Measurements from ENCODE around the gene FGD2. TPM values are rescaled to one million over a fixed set of nuclear protein-coding genes. Genes with fewer than 3 reads are reported as not detected.

Gene FGD2
- total and polyA plus RNA-seq, 2 of the 8 experiments (the other 6 are each of a cell fraction or from before 2014, with no cell fraction given): 0.12 to 0.32 TPM

- TF ChIP-seq EGR1 (IDR thresholded peaks at IDR 0.05; ENCODE audit: borderline replicate concordance, low read depth, low read length): peak; percentile 78; the same call in 1 of the 2 replicates
- peak; percentile 40 to 96; a peak in 2 of 4 replicates for TF ChIP-seq SIN3A (conservative IDR thresholded peaks at IDR 0.05 in 1 of 2, IDR thresholded peaks at IDR 0.05 in 1 of 2; ENCODE audit: low read depth in 1 of 2, low read length in 2 of 2)
- peak; percentile 71 for TF ChIP-seq ASH2L (IDR thresholded peaks at IDR 0.05; ENCODE audit: low read length)
- no peak for TF ChIP-seq POU5F1 (IDR thresholded peaks at IDR 0.05; ENCODE audit: low read depth, low read length)
- no peak for TF ChIP-seq NANOG (IDR thresholded peaks at IDR 0.05; ENCODE audit: insufficient read depth, low read depth, low read length, poor library complexity, severe bottlenecking)
Measured at GRCh38 chr6:36985808-36986703, 19.4 kb upstream of the FGD2 start, which contains the start of gene MTCH1 (continued).

Measured in H1 (cell line).